HepG2 (cell line): Measurements from ENCODE around the gene TUBA4B. TPM values are rescaled to one million over a fixed set of nuclear protein-coding genes. Genes with fewer than 3 reads are reported as not detected.

ENCODE experiments used
- CBX5 ChIP-seq: sonication (generic); formaldehyde crosslinking; IDR thresholded peaks from 2 replicates; pipeline ENCODE4 v1.4.0; 2020; ENCODE audit warnings: missing genetic modification reagents, borderline replicate concordance
- CEBPB ChIP-seq: IDR thresholded peaks from 2 replicates; pipeline ENCODE4 v1.6.1; 2011; ENCODE audit warnings: low read depth, low read length, improper control_type of control experiment, borderline replicate concordance
- ELF4 ChIP-seq: sonication (generic); formaldehyde crosslinking; IDR thresholded peaks from 2 replicates; pipeline ENCODE4 v1.5.0; 2020; ENCODE audit warnings: missing genetic modification reagents, mild to moderate bottlenecking, moderate library complexity, borderline replicate concordance
- GATAD2A ChIP-seq: IDR thresholded peaks from 2 replicates; pipeline ENCODE4 v1.6.1; 2016
- HNF4A ChIP-seq: sonication (generic); formaldehyde crosslinking; IDR thresholded peaks from 2 replicates; pipeline ENCODE4 v1.4.0; 2020; ENCODE audit warnings: missing genetic modification reagents
- HOXA3 ChIP-seq: sonication (generic); formaldehyde crosslinking; IDR thresholded peaks from 2 replicates; pipeline ENCODE4 v1.5.0; 2020; ENCODE audit warnings: missing genetic modification reagents
- KLF9 ChIP-seq: IDR thresholded peaks from 2 replicates; pipeline ENCODE4 v1.6.1; 2016; ENCODE audit warnings: low read depth
- NFKB2 ChIP-seq: sonication (generic); formaldehyde crosslinking; IDR thresholded peaks from 2 replicates; pipeline ENCODE4 v1.4.0; 2020; ENCODE audit warnings: missing genetic modification reagents, borderline replicate concordance
- SNRNP70 ChIP-seq: fragments of 200-400 bp; formaldehyde crosslinking; IDR thresholded peaks from 2 replicates; pipeline ENCODE4 v1.6.1; 2017; ENCODE audit warnings: mild to moderate bottlenecking, low read depth, low read length, moderate library complexity
- TAF15 ChIP-seq: fragments of 200-400 bp; formaldehyde crosslinking; IDR thresholded peaks from one replicate; pipeline ENCODE4 v1.6.1; 2018; ENCODE audit warnings: mild to moderate bottlenecking, low read depth, low read length; ENCODE audit not compliant: poor library complexity, severe bottlenecking
- ZBTB38 ChIP-seq: sonication (generic); formaldehyde crosslinking; IDR thresholded peaks from 2 replicates; pipeline ENCODE4 v1.5.1; 2020; ENCODE audit warnings: mild to moderate bottlenecking, missing genetic modification reagents
- ZNF124 ChIP-seq: sonication (generic); formaldehyde crosslinking; IDR thresholded peaks from 2 replicates; pipeline ENCODE4 v1.4.0; 2020; ENCODE audit warnings: missing genetic modification reagents
- ZNF160 ChIP-seq: sonication (generic); formaldehyde crosslinking; IDR thresholded peaks from 2 replicates; pipeline ENCODE4 v1.8.0; 2022; ENCODE audit warnings: mild to moderate bottlenecking, inconsistent platforms, missing genetic modification reagents
- ZNF225 ChIP-seq: sonication (generic); formaldehyde crosslinking; IDR thresholded peaks from 2 replicates; pipeline ENCODE4 v1.4.0; 2020; ENCODE audit warnings: mild to moderate bottlenecking, missing genetic modification reagents
- ZNF263 ChIP-seq: sonication (generic); formaldehyde crosslinking; IDR thresholded peaks from 2 replicates; pipeline ENCODE4 v1.4.0; 2020; ENCODE audit warnings: missing genetic modification reagents
- ZNF274 ChIP-seq: sonication (generic); formaldehyde crosslinking; IDR thresholded peaks from 2 replicates; pipeline ENCODE4 v1.5.1; 2020; ENCODE audit warnings: mild to moderate bottlenecking, missing genetic modification reagents
- ZNF329 ChIP-seq: sonication (generic); formaldehyde crosslinking; IDR thresholded peaks from 2 replicates; pipeline ENCODE4 v1.9.0; 2021; ENCODE audit warnings: low read depth, mild to moderate bottlenecking, missing genetic modification reagents
- ZNF430 ChIP-seq: sonication (generic); formaldehyde crosslinking; IDR thresholded peaks from 2 replicates; pipeline ENCODE4 v1.9.0; 2021; ENCODE audit warnings: mild to moderate bottlenecking, missing genetic modification reagents
- ZNF614 ChIP-seq: IDR thresholded peaks from 2 replicates; pipeline ENCODE4 v1.6.1; 2018; ENCODE audit warnings: missing biosample characterization, missing genetic modification reagents, inconsistent platforms, borderline replicate concordance
- polyA plus RNA-seq, 8 experiments: library from polyadenylated mRNA; depleted of rRNA in 3 of 8; stranded (reverse) in 7 of 8; unstranded in 1 of 8; fragments of >200 nt; fragmentation: Illumina TruSeq in 4 of 8; extraction: Trizol in 4 of 8; gene quantifications; 2 replicates each; pipeline versions ENCODE4 v1.2.1 to v1.2.3, GENCODE V29; 2011 to 2016; ENCODE audit warnings: low read depth in 4 of 8, missing spikeins in 1 of 8, mixed read lengths in 1 of 8; ENCODE audit not compliant: insufficient read depth in 1 of 8
- total RNA-seq, 5 experiments: library from RNA; depleted of rRNA; stranded (reverse); fragments of >200 nt; fragmentation: Illumina TruSeq; extraction: Trizol; gene quantifications; 2 replicates each; pipeline ENCODE4 v1.2.3, GENCODE V29; 2016; ENCODE audit warnings: low read depth in 1 of 5
- TF ChIP-seq, protein P1 (sequence below): sonication (generic); formaldehyde crosslinking; IDR thresholded peaks from 2 replicates; pipeline ENCODE4 v1.4.0; 2020; ENCODE audit warnings: missing genetic modification reagents
- TF ChIP-seq, protein P2 (sequence below): sonication (generic); formaldehyde crosslinking; IDR thresholded peaks from 2 replicates; pipeline ENCODE4 v1.4.0; 2020; ENCODE audit warnings: low read depth, mild to moderate bottlenecking, missing genetic modification reagents
- TF ChIP-seq, protein P3 (sequence below): sonication (generic); formaldehyde crosslinking; conservative IDR thresholded peaks from 2 replicates; pipeline ENCODE4 v1.4.0; 2020; ENCODE audit warnings: missing genetic modification reagents

The TUBA4B gene
- total and polyA plus RNA-seq, 2 of the 13 experiments (the other 11 are each of a cell fraction or from before 2014, with no cell fraction given): 0.18 to 0.22 TPM

DNA sequence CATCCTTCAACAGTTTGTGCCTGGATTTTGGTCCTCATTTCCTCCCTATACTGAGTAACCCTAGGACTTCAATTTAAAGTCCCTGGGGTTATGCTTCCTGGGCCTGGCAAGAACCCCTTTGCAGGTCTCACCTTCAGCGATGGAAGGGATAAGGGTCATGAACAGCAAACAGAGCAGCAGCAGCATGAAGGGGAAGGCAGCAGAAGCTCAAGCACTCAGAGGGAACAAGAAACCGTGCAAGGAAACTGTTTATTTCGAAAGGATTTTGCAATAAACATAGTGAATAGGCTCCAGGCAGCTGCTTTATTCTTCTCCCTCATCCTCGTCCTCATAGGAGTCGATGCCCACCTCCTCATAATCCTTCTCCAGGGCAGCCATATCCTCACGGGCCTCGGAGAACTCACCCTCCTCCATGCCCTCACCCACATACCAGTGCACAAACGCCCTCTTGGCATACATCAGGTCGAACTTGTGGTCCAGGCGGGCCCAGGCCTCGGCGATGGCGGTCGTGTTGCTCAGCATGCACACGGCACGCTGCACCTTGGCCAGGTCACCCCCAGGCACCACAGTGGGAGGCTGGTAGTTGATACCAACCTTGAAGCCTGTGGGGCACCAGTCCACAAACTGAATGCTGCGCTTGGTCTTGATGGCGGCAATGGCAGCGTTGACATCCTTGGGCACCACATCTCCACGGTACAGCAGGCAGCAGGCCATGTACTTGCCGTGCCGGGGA is 2.8 kb upstream of the TUBA4B start (continued):
- TF ChIP-seq, protein P1, sequence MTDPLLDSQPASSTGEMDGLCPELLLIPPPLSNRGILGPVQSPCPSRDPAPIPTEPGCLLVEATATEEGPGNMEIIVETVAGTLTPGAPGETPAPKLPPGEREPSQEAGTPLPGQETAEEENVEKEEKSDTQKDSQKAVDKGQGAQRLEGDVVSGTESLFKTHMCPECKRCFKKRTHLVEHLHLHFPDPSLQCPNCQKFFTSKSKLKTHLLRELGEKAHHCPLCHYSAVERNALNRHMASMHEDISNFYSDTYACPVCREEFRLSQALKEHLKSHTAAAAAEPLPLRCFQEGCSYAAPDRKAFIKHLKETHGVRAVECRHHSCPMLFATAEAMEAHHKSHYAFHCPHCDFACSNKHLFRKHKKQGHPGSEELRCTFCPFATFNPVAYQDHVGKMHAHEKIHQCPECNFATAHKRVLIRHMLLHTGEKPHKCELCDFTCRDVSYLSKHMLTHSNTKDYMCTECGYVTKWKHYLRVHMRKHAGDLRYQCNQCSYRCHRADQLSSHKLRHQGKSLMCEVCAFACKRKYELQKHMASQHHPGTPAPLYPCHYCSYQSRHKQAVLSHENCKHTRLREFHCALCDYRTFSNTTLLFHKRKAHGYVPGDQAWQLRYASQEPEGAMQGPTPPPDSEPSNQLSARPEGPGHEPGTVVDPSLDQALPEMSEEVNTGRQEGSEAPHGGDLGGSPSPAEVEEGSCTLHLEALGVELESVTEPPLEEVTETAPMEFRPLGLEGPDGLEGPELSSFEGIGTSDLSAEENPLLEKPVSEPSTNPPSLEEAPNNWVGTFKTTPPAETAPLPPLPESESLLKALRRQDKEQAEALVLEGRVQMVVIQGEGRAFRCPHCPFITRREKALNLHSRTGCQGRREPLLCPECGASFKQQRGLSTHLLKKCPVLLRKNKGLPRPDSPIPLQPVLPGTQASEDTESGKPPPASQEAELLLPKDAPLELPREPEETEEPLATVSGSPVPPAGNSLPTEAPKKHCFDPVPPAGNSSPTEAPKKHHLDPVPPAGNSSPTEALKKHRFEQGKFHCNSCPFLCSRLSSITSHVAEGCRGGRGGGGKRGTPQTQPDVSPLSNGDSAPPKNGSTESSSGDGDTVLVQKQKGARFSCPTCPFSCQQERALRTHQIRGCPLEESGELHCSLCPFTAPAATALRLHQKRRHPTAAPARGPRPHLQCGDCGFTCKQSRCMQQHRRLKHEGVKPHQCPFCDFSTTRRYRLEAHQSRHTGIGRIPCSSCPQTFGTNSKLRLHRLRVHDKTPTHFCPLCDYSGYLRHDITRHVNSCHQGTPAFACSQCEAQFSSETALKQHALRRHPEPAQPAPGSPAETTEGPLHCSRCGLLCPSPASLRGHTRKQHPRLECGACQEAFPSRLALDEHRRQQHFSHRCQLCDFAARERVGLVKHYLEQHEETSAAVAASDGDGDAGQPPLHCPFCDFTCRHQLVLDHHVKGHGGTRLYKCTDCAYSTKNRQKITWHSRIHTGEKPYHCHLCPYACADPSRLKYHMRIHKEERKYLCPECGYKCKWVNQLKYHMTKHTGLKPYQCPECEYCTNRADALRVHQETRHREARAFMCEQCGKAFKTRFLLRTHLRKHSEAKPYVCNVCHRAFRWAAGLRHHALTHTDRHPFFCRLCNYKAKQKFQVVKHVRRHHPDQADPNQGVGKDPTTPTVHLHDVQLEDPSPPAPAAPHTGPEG: no peak
- TF ChIP-seq KLF9 (CRISPR knock-in tag): no peak
- TF ChIP-seq SNRNP70: no peak
- no peak for TF ChIP-seq ZNF263
- TF ChIP-seq ZNF225 (CRISPR knock-in tag): 0 out of 2 replicates have a peak, but pooled peaks have one; percentile 49
- TF ChIP-seq ZNF124 (CRISPR knock-in tag): 0 out of 2 replicates have a peak, but pooled peaks have one; percentile 0
- TF ChIP-seq, protein P2, sequence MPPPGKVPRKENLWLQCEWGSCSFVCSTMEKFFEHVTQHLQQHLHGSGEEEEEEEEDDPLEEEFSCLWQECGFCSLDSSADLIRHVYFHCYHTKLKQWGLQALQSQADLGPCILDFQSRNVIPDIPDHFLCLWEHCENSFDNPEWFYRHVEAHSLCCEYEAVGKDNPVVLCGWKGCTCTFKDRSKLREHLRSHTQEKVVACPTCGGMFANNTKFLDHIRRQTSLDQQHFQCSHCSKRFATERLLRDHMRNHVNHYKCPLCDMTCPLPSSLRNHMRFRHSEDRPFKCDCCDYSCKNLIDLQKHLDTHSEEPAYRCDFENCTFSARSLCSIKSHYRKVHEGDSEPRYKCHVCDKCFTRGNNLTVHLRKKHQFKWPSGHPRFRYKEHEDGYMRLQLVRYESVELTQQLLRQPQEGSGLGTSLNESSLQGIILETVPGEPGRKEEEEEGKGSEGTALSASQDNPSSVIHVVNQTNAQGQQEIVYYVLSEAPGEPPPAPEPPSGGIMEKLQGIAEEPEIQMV (CRISPR knock-in tag): no peak
- TF ChIP-seq ZNF274 (CRISPR knock-in tag): no peak
- TF ChIP-seq GATAD2A (CRISPR knock-in tag): no peak
- TF ChIP-seq CEBPB: no peak
- no peak for TF ChIP-seq HOXA3 (CRISPR knock-in tag)
- TF ChIP-seq HNF4A (CRISPR knock-in tag): no peak
- peak; percentile 73 for TF ChIP-seq ZBTB38 (CRISPR knock-in tag)
- TF ChIP-seq ZNF430 (CRISPR knock-in tag): no peak
- no peak for TF ChIP-seq ZNF614 (CRISPR knock-in tag)
- TF ChIP-seq ZNF160 (CRISPR knock-in tag): no peak
- TF ChIP-seq ELF4 (CRISPR knock-in tag): no peak
- TF ChIP-seq ZNF329 (CRISPR knock-in tag): no peak
- 0 out of 2 replicates have a peak, but pooled peaks have one; percentile 24 for TF ChIP-seq NFKB2 (CRISPR knock-in tag)
- TF ChIP-seq, protein P3, sequence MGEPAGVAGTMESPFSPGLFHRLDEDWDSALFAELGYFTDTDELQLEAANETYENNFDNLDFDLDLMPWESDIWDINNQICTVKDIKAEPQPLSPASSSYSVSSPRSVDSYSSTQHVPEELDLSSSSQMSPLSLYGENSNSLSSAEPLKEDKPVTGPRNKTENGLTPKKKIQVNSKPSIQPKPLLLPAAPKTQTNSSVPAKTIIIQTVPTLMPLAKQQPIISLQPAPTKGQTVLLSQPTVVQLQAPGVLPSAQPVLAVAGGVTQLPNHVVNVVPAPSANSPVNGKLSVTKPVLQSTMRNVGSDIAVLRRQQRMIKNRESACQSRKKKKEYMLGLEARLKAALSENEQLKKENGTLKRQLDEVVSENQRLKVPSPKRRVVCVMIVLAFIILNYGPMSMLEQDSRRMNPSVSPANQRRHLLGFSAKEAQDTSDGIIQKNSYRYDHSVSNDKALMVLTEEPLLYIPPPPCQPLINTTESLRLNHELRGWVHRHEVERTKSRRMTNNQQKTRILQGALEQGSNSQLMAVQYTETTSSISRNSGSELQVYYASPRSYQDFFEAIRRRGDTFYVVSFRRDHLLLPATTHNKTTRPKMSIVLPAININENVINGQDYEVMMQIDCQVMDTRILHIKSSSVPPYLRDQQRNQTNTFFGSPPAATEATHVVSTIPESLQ: no peak
- no peak for TF ChIP-seq TAF15
- TF ChIP-seq CBX5 (CRISPR knock-in tag): 0 out of 2 replicates have a peak, but pooled peaks have one; percentile 31
